Endothelial cell of umbilical vein (primary cell): ENCODE measurements around the gene EIF2S2. TPM values are rescaled to one million over a fixed set of nuclear protein-coding genes. Genes with fewer than 3 reads are reported as not detected.
A peak's percentile ranks its signal among the peaks of the same experiment; 100 is the strongest.
"Not testable (repeated sequence)": the region's sequence is repeated elsewhere in the genome, so short reads cannot be mapped to it uniquely, and the experiment has no call there.

Experiments
- Bru-seq: library from RNA; stranded (reverse); fragments of 400-500 nt; gene quantifications from one replicate; lab custom pipeline; 2021; lab: Mats Ljungman, UMichigan
- BruChase-seq, 2 experiments: library from RNA; stranded (reverse); fragments of 400-500 nt; gene quantifications; one replicate each; lab custom pipeline; 2021; lab: Mats Ljungman, UMichigan
- BruUV-seq: library from RNA; stranded (reverse); fragments of 400-500 nt; replicated peaks from 2 replicates; lab custom pipeline; 2021; lab: Mats Ljungman, UMichigan
- CTCF ChIA-PET: fragments of 300-600, 350-600 bp; sonication (Branson Sonifier 250); formaldehyde crosslinking; loops from one replicate; lab custom pipeline; 2021; ENCODE audit warnings: antibody characterized with exemption, inconsistent platforms; lab: Charles Lee
- POLR2A ChIA-PET: fragments of 300-600, 350-600 bp; sonication (Branson Sonifier 250); formaldehyde crosslinking; loops from one replicate; lab custom pipeline; 2021; ENCODE audit warnings: antibody characterized with exemption, inconsistent platforms; lab: Charles Lee
- DNase-seq: peaks from one replicate; pipeline ENCODE4 v3.0.0-alpha.2; 2011; ENCODE audit warnings: low read depth, low spot score
- FAIRE-seq: peaks from 2 replicates; lab custom pipeline; 2011; peaks lifted over from hg19 to GRCh38; lab: Jason Lieb, UNC
- H2AFZ ChIP-seq: 2 replicates; pipeline ENCODE4 v1.6.0; 2012; ENCODE audit warnings: low read depth, low read length, control low read depth, inconsistent platforms
- H3K27ac ChIP-seq: 2 replicates; pipeline ENCODE4 v1.5.1; 2011; ENCODE audit warnings: low read depth, mild to moderate bottlenecking, control low read depth, low read length, moderate library complexity; ENCODE audit not compliant: insufficient read depth
- H3K27me3 ChIP-seq, 2 experiments: 2 replicates each; pipeline versions ENCODE4 v1.6.0 to v1.6.1; 2011; ENCODE audit warnings: low read length in 2 of 2, mixed read lengths in 1 of 2; ENCODE audit not compliant: control insufficient read depth in 2 of 2, insufficient read depth in 2 of 2
- H3K36me3 ChIP-seq, 2 experiments: 2 replicates in 1 of 2; 3 replicates in 1 of 2; pipeline ENCODE4 v1.5.1; 2011; ENCODE audit warnings: low read length in 2 of 2, mild to moderate bottlenecking in 1 of 2, moderate library complexity in 1 of 2; ENCODE audit not compliant: control insufficient read depth in 2 of 2, insufficient read depth in 2 of 2; ENCODE audit errors: extremely low read depth in 1 of 2
- H3K4me1 ChIP-seq: 3 replicates; pipeline ENCODE4 v1.5.1; 2011; ENCODE audit warnings: mild to moderate bottlenecking, low read length; ENCODE audit not compliant: control insufficient read depth, insufficient read depth; ENCODE audit errors: extremely low read depth
- H3K4me2 ChIP-seq: 2 replicates; pipeline ENCODE4 v1.6.1; 2011; ENCODE audit warnings: low read length, control low read depth, mixed read lengths; ENCODE audit not compliant: insufficient read depth
- H3K4me3 ChIP-seq, 3 experiments: fragments of 200-600 bp in 1 of 3; sonication (generic), shearing (Covaris generic) in 1 of 3; replicated peaks in 1 of 3; 2 replicates each; pipeline ENCODE4 v1.5.1; 2011 to 2016; ENCODE audit warnings: control low read depth in 3 of 3, low read length in 3 of 3, mild to moderate bottlenecking in 2 of 3, inconsistent platforms in 1 of 3, low read depth in 1 of 3, moderate library complexity in 1 of 3; ENCODE audit not compliant: insufficient read depth in 1 of 3
- H3K79me2 ChIP-seq: 2 replicates; pipeline ENCODE4 v1.6.0; 2012; ENCODE audit warnings: low read length, inconsistent platforms; ENCODE audit not compliant: control insufficient read depth, insufficient read depth
- H3K9ac ChIP-seq: replicated peaks from 2 replicates; pipeline ENCODE3; 2011; ENCODE audit warnings: low read length, control low read depth; ENCODE audit not compliant: insufficient read depth; ENCODE audit errors: extremely low read depth
- H3K9me1 ChIP-seq: replicated peaks from 3 replicates; pipeline ENCODE4 v1.6.0; 2011; ENCODE audit warnings: mild to moderate bottlenecking, low read length; ENCODE audit not compliant: control insufficient read depth, insufficient read depth; ENCODE audit errors: extremely low read depth
- H3K9me3 ChIP-seq: replicated peaks from 2 replicates; pipeline ENCODE4 v1.5.1; 2012; ENCODE audit warnings: low read length, inconsistent platforms; ENCODE audit not compliant: control insufficient read depth, insufficient read depth
- H4K20me1 ChIP-seq: replicated peaks from 2 replicates; pipeline ENCODE3; 2011; ENCODE audit warnings: mild to moderate bottlenecking, low read length; ENCODE audit not compliant: control insufficient read depth, insufficient read depth; ENCODE audit errors: extremely low read depth
- JUN ChIP-seq: IDR thresholded peaks from 2 replicates; pipeline ENCODE4 v1.6.1; 2011; ENCODE audit warnings: borderline replicate concordance, low read depth; ENCODE audit not compliant: insufficient read length, insufficient read depth
- POLR2A ChIP-seq: IDR thresholded peaks from 2 replicates; pipeline ENCODE4 v1.6.1; 2012; ENCODE audit warnings: low read depth, mild to moderate bottlenecking, control low read depth, low read length
- POLR2AphosphoS5 ChIP-seq: IDR thresholded peaks from 2 replicates; pipeline ENCODE4 v1.6.1; 2012; ENCODE audit warnings: low read depth, mild to moderate bottlenecking, control low read depth, low read length, moderate library complexity; ENCODE audit not compliant: insufficient read depth
- dilution Hi-C: fragments of 300-500 bp; cut with MboI; formaldehyde crosslinking; loops from one replicate; pipeline ENCODE4 v1.15.0; 2019; ENCODE audit warnings: low sequenced_read_pairs; ENCODE audit not compliant: extremely low pct_ligation_motif_present
- intact Hi-C: fragments of 100-400 bp; cut with micrococcal nuclease; formaldehyde crosslinking; loops from one replicate; pipeline ENCODE4 v1.10.0; 2022
- long read RNA-seq: library from polyadenylated mRNA; stranded (forward); transcript quantifications from one replicate; pipeline ENCODE4 v2.0.0, GENCODE V29; 2021
- polyA minus RNA-seq, 3 experiments: library from RNA; depleted of rRNA, polyadenylated mRNA; stranded (reverse); fragments of >200 nt; gene quantifications; 1 replicate in 1 of 3; 2 replicates in 2 of 3; pipeline ENCODE4 v1.2.3, GENCODE V29; 2011
- polyA plus RNA-seq, 4 experiments: library from polyadenylated mRNA; depleted of rRNA in 3 of 4; stranded (reverse) in 3 of 4; unstranded in 1 of 4; fragments of >200 nt; gene quantifications; 2 replicates each; pipeline versions ENCODE4 v1.2.1 to v1.2.3, GENCODE V29; 2011 to 2012; ENCODE audit warnings: missing spikeins in 1 of 4
- total RNA-seq: library from RNA; stranded (reverse); gene quantifications from 2 replicates; pipeline ENCODE4 v1.2.3, GENCODE V29; 2021

The EIF2S2 gene
- total RNA-seq: 99.3 and 102 TPM in 2 replicates
- 34.0 and 38.8 TPM in 2 replicates for polyA plus RNA-seq
- 71.5 and 71.6 TPM in 2 replicates for polyA plus RNA-seq (2011; cell fraction: cytosol; rRNA removed)
- polyA plus RNA-seq (2011; cell fraction: nucleus; rRNA removed): 31.0 and 42.1 TPM in 2 replicates
- 113 and 146 TPM in 2 replicates for polyA plus RNA-seq (2012)
- 19.8 and 26.1 TPM in 2 replicates for polyA minus RNA-seq
- 58.4 TPM for polyA minus RNA-seq (2011; cell fraction: cytosol; rRNA and poly(A)+ RNA removed)
- polyA minus RNA-seq (2011; cell fraction: nucleus; rRNA and poly(A)+ RNA removed): 12.1 and 18.3 TPM in 2 replicates
- percentile 96 among the genes with signal in this experiment for Bru-seq, nascent RNA
- BruChase-seq, experiment 1, labeled RNA remaining after a 6-hour chase: percentile 97 among the genes with signal in this experiment
- BruChase-seq, experiment 2, labeled RNA remaining after a 2-hour chase: percentile 93 among the genes with signal in this experiment
- long read RNA-seq, transcript EIF2S2-201 (9 exons, 2,656 nt): major isoform, 1,291 of 1,493 reads
- long read RNA-seq, partial matches to known transcripts: 33 of 1,493 reads
- long read RNA-seq, other reads (novel, unspliced or antisense): 169 of 1,493 reads

DNA sequence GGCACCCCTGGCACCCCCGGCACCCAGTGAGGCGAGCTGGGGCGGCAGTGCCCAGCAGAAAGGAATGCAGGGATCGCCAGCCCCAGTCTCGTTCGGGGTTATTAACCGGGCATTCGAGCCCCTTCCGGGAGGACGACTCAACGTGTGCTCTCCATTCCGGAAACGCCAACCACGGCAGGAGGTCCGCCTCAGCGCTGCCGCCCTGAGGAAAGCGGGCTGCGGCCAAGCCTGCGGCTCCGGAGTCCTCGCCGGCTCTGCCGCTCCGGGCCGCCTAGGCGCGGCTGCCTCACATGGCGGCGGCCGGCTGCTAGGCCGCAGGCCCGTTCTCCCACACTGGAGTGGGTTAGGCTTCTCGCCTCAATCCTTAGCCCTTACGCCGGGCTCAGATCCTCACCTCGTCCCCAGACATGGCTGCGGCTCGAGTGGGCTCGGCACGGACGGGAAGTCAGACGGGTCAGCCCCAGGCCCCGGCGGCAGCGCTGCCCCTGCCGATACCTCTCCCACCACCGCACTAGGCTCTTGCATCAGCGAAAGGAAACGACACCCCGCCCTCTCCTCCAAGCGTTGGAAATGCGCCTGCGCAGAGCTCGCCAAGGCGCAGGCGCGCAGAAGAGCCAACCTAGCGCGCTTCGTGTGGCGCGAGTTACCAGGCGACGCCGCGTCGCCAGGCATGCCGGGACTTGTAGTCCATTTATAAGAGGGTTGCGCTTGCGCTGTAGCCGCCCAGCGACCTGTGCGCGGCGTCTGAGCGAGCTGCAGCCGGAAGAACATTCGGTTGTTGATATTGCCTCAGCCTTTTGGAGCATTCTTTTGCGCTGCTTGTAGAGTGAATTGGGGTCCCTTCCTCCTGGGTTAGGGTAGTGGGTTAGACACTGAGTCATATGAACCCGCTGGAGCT lies at the start of gene EIF2S2:
Gene EIF2S2, minus strand, starts transcription at position 542 of the 898 bp plus-strand sequence. Its CDS starts 133 bp downstream, at position 409.
- Histone ChIP-seq H3K9ac (peak within 1 kb of the TSS; percentile 83), H3K27ac (peak within 1 kb of the TSS; percentile 78), H3K4me2 (peak within 1 kb of the TSS; percentile 97), H3K36me3 (peaks cover 0 to 6% of the 10 kb centered on the region in 2 experiments), H3K9me3 (no peaks in the 10 kb centered on the region), H3K9me1 (no peaks in the 10 kb centered on the region), H3K79me2 (peaks cover 51% of the 10 kb centered on the region), H3K4me3 (peak within 1 kb of the TSS; percentile 69 to 95 (median 93)), H3K4me1 (peaks cover 27% of the 10 kb centered on the region), H3K27me3 (no peaks in the 10 kb centered on the region), H4K20me1 (peaks cover 13% of the 10 kb centered on the region), H2AFZ (peak within 1 kb of the TSS; percentile 94)
- ChIA-PET POLR2A (interaction anchor here (0.6 to 1.8 kb wide), 12 partner anchors 9 to 301 kb away, joined by 3 to 13 read pairs (median 4); partner anchors contain the start of genes CHMP4B and RALY), CTCF (interaction anchor here (0.6 to 2.3 kb wide), 10 partner anchors 9 to 387 kb away, joined by 3 to 15 read pairs (median 4); no protein-coding TSS in a partner anchor)
- TF ChIP-seq POLR2AphosphoS5: peak; percentile 93
- TF ChIP-seq POLR2A: peak; percentile 97
- TF ChIP-seq JUN: no peak
- peak; percentile 99 for DNase-seq
- dilution Hi-C loops (no loop called here), intact Hi-C loops (loop anchor here (1.0 to 2.0 kb wide), 3 partner anchors 17 to 301 kb away; partner anchors contain the start of genes CHMP4B and RALY)
- FAIRE-seq: peak; percentile 95
- BruUV-seq: TSS peak; percentile 41

- H3K9me3 ChIP-seq, H3K4me3 ChIP-seq, CTCF ChIA-PET, dilution Hi-C loops, FAIRE-seq, intact Hi-C loops, POLR2A ChIA-PET, H3K36me3 ChIP-seq, H3K27me3 ChIP-seq, H3K4me1 ChIP-seq, H3K9ac ChIP-seq, DNase-seq, H4K20me1 ChIP-seq, H2AFZ ChIP-seq, H3K79me2 ChIP-seq, H3K4me2 ChIP-seq, H3K9me1 ChIP-seq, BruUV-seq, H3K27ac ChIP-seq: not testable (repeated sequence)
These were observed 45.7 kb upstream of the EIF2S2 start for GRCh38 chr20:34157697-34158096.
